Stimulated activated CD8-positive, alpha-beta memory T cell treated with anti-CD3 and anti-CD28 coated beads, Interleukin-12 subunit alpha, Interleukin-12 subunit beta, amount 100 ng/mL, for 1 hour (primary cell): ENCODE measurements around the gene ANGPTL2.

Source experiments
- DNase-seq: peaks from one replicate; pipeline ENCODE4 v3.0.0-alpha.2; 2020; ENCODE audit warnings: low read depth

The ANGPTL2 gene

DNA sequence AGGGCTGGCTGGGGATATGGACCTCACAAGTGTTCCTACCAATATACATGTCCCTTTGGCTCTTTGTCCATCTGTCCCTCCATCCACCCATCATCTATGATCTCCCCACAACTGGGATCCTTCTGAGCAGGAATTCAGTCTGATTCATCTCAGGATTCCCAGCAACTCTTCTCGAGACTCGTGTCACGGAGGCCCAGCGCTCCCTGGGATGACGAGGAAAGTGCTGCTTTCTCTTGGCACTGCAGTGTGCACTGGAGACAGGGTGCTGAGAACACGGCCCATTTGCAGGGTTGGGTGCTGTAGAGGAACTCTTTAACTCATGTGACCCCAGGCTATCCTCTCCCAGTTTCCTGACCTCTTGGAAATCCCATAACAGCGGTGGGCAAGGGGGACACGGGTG is 72.9 kb downstream of the ANGPTL2 start:
- DNase-seq = no peak

DNA sequence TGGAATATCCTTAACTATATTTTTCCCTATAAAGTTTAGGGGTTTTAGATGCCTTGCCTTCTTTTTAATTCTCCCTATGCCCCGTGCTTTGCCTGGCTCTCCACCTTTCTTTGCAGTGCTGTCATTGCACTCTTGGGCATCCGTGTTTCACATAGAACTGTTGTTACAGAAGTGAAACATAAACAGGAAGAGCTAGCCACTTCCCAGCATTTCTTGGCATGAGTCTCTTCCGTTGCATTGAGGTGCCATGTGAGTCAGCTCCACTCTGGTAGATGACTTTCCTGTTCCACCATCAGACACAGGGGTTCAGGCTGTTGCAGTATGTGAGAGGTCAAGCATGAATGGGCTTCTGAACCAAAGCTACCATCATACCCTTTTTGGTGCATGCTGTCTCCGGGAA is 73.4 kb downstream of the ANGPTL2 start:
- DNase-seq = no peak

DNA sequence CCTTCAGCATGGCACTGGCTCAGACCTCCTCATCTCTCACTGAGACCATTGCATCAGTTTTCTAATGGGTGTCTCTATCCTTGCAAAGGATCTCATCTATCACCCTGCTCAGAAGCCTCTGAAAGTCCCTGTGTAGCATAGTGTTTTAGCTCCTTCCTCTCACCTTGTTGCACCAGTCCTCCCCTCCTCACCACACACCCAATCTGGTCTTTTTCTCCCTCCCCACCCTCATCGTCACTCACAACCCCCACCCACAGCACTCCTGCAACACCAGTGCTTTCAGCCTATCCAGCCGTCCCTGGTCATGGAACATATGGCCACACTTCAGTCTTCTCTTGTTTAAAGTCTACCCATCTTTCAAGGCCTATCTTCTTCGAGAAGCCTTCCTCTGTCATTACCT is 74.5 kb downstream of the ANGPTL2 start:
- DNase-seq = no peak

- DNase-seq = no peak
These were observed 77.3 kb downstream of the ANGPTL2 start for GRCh38 chr9:127045148-127045547.

DNA sequence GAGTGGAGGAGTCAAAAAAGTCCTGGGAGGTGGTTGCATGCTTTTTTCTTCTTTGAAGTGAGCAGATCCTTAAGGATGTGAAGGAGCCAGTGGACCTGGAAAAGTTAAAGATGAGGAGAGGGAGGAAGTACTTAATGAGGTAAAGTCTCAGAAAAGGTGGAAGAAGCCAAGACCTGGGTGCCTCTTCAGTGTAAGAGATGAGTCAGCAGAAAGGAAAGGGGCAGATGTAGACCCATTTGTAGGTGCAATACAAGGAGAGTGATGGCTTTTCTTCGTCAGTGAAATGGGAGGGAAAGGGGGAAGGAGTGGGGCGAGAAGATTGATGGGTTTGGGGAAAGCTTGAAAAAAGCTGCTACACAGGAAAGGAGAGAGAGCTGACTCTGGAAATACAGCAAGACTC is 82.9 kb downstream of the ANGPTL2 start:
- DNase-seq = no peak

DNA sequence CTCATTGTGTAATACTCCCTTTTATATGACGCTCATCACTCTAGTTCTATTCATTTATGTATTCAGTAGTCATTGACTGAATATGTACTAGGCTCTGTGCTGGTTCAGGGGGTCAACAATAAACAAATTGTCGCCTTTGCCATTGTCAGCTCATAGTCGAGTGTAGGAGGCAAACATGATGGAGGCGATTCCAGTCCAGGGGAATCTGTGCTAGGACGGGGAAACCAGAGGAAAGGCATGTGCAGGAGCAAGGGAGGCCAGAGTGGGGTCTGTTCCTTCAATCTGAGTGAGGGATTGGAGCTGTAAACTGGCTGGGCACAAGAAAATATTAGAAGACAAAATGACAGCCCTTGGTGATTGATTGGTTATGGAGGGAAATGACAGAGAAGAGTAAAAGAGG is 83.9 kb downstream of the ANGPTL2 start:
- DNase-seq = no peak
